GM12878 (cell line): ENCODE results near the gene CAMKMT. TPM values are rescaled to one million over a fixed set of nuclear protein-coding genes. Genes with fewer than 3 reads are reported as not detected.

Experiments used
- ATAC-seq: fragments of 200-7000 bp; cut with Tn5 transposase; 3 replicates; pipeline ENCODE4 v1.9.1; 2020; ENCODE audit warnings: mild to moderate bottlenecking, moderate library complexity
- BruUV-seq: library from RNA; stranded (reverse); fragments of 400-500 nt; replicated peaks from 2 replicates; lab custom pipeline; 2021; lab: Mats Ljungman, UMichigan
- CTCF ChIA-PET: fragments of 300-600 bp; sonication (Branson Sonifier 250); formaldehyde crosslinking; extraction: SDS; loops from one replicate; lab custom pipeline; 2021; ENCODE audit warnings: inconsistent platforms; lab: Yijun Ruan, JAX
- POLR2A ChIA-PET: fragments of 350-600 bp; formaldehyde crosslinking; extraction: SDS; loops from one replicate; lab custom pipeline; 2021; ENCODE audit warnings: inconsistent platforms; lab: Charles Lee
- RAD21 ChIA-PET: fragments of 300-600 bp; sonication (Branson Sonifier 250); formaldehyde crosslinking; loops from one replicate; lab custom pipeline; 2023; ENCODE audit warnings: antibody characterized with exemption; ENCODE audit not compliant: unreplicated experiment; lab: Charles Lee
- SMC1A ChIA-PET: fragments of 300-600 bp; sonication (Branson Sonifier 250); formaldehyde crosslinking; loops from one replicate; lab custom pipeline; 2023; ENCODE audit not compliant: unreplicated experiment, uncharacterized antibody; lab: Charles Lee
- DNase-seq: peaks from one replicate; pipeline ENCODE4 v3.0.0-alpha.2; 2011; ENCODE audit warnings: low read depth, low spot score
- FAIRE-seq: peaks from 3 replicates; lab custom pipeline; 2011; peaks lifted over from hg19 to GRCh38; lab: Jason Lieb, UNC
- H2AFZ ChIP-seq: 2 replicates; pipeline ENCODE4 v1.6.0; 2011; ENCODE audit warnings: low read depth, low read length, control low read depth; ENCODE audit not compliant: control insufficient read depth
- H3K27ac ChIP-seq: 2 replicates; pipeline ENCODE4 v1.5.1; 2011; ENCODE audit warnings: control low read depth; ENCODE audit not compliant: control insufficient read depth, insufficient read depth
- H3K27me3 ChIP-seq, 2 experiments: replicated peaks in 1 of 2; 2 replicates each; pipeline versions ENCODE4 v1.6.0 to v1.6.1; 2011; ENCODE audit warnings: low read length in 1 of 2; ENCODE audit not compliant: control insufficient read depth in 2 of 2, insufficient read depth in 2 of 2
- H3K36me3 ChIP-seq, 2 experiments: 2 replicates each; pipeline ENCODE4 v1.5.1; 2011; ENCODE audit warnings: low read length in 1 of 2; ENCODE audit not compliant: control insufficient read depth in 2 of 2, insufficient read depth in 2 of 2
- H3K4me1 ChIP-seq: 2 replicates; pipeline ENCODE4 v1.6.1; 2011; ENCODE audit warnings: mild to moderate bottlenecking, low read length, moderate library complexity, mixed read lengths; ENCODE audit not compliant: control insufficient read depth, insufficient read depth
- H3K4me2 ChIP-seq: 2 replicates; pipeline ENCODE4 v1.6.0; 2011; ENCODE audit warnings: control low read depth; ENCODE audit not compliant: control insufficient read depth, insufficient read depth
- H3K4me3 ChIP-seq: fragments of 200-600 bp; sonication (generic); 2 replicates; pipeline ENCODE4 v1.5.1; 2016
- H3K79me2 ChIP-seq: 2 replicates; pipeline ENCODE4 v1.6.0; 2011; ENCODE audit warnings: low read length; ENCODE audit not compliant: control insufficient read depth, insufficient read depth
- H3K9ac ChIP-seq: 2 replicates; pipeline ENCODE4 v1.8.0; 2011; ENCODE audit warnings: low read length, control low read depth, mixed read lengths; ENCODE audit not compliant: control insufficient read depth, insufficient read depth
- H3K9me3 ChIP-seq: replicated peaks from 3 replicates; pipeline ENCODE4 v1.5.1; 2011; ENCODE audit warnings: mild to moderate bottlenecking, low read length; ENCODE audit not compliant: control insufficient read depth, insufficient read depth
- H4K20me1 ChIP-seq: 2 replicates; pipeline ENCODE4 v1.6.0; 2011; ENCODE audit not compliant: control insufficient read depth, insufficient read depth
- BMI1 ChIP-seq: fragments of 450-650 bp; IDR thresholded peaks from 2 replicates; pipeline ENCODE4 v1.6.1; 2016; ENCODE audit warnings: mild to moderate bottlenecking, moderate library complexity, borderline replicate concordance
- CREM ChIP-seq: IDR thresholded peaks from 2 replicates; pipeline ENCODE4 v1.6.1; 2014; ENCODE audit warnings: antibody characterized with exemption, low read depth
- CTCF ChIP-seq, 3 experiments: IDR thresholded peaks in 2 of 3; conservative IDR thresholded peaks in 1 of 3; 2 replicates each; pipeline ENCODE4 v1.5.1; 2011; ENCODE audit warnings: low read depth in 3 of 3, low read length in 3 of 3, mild to moderate bottlenecking in 3 of 3, control low read depth in 2 of 3, moderate library complexity in 2 of 3, inconsistent platforms in 1 of 3, mixed read lengths in 1 of 3; ENCODE audit not compliant: control insufficient read depth in 2 of 3, insufficient read depth in 1 of 3; ENCODE audit errors: extremely low read depth in 1 of 3
- HDGF ChIP-seq: fragments of 450-650 bp; IDR thresholded peaks from 2 replicates; pipeline ENCODE4 v1.6.1; 2016; ENCODE audit warnings: antibody characterized with exemption
- HSF1 ChIP-seq: fragments of 150-350 bp; IDR thresholded peaks from 2 replicates; pipeline ENCODE4 v1.6.1; 2014; ENCODE audit warnings: mild to moderate bottlenecking, low read depth, low read length
- MTA2 ChIP-seq: fragments of 450-650 bp; IDR thresholded peaks from 2 replicates; pipeline ENCODE4 v1.6.1; 2016; ENCODE audit warnings: low read depth, mild to moderate bottlenecking, moderate library complexity
- NRF1 ChIP-seq: conservative IDR thresholded peaks from 2 replicates; pipeline ENCODE4 v1.6.1; 2011; ENCODE audit warnings: mild to moderate bottlenecking, low read depth, low read length, improper control_type of control experiment
- POLR2A ChIP-seq: IDR thresholded peaks from 2 replicates; pipeline ENCODE4 v1.6.1; 2011; ENCODE audit warnings: low read depth, mild to moderate bottlenecking, low read length
- POLR2AphosphoS5 ChIP-seq: IDR thresholded peaks from 2 replicates; pipeline ENCODE4 v1.6.1; 2011; ENCODE audit warnings: mild to moderate bottlenecking, low read length, inconsistent platforms
- YBX1 ChIP-seq: fragments of 450-650 bp; IDR thresholded peaks from 2 replicates; pipeline ENCODE4 v1.6.1; 2016; ENCODE audit warnings: antibody characterized with exemption
- ZNF207 ChIP-seq: fragments of 450-650 bp; IDR thresholded peaks from 2 replicates; pipeline ENCODE4 v1.6.1; 2014; ENCODE audit warnings: antibody characterized with exemption, mild to moderate bottlenecking, borderline replicate concordance
- ZZZ3 ChIP-seq: IDR thresholded peaks from 2 replicates; pipeline ENCODE4 v1.6.1; 2011; ENCODE audit warnings: low read depth; ENCODE audit not compliant: control insufficient read depth, insufficient read length
- WGBS: methylation state at CpG from one replicate; pipeline ENCODE4 v1.1.6; 2016; ENCODE audit warnings: low lambda C conversion rate; ENCODE audit not compliant: insufficient replicate concordance, insufficient coverage; ENCODE audit errors: missing lambda C conversion rate; 5-methylcytosine and 5-hydroxymethylcytosine counted together
- in situ Hi-C: fragments of 300-500 bp; cut with MboI; formaldehyde crosslinking; loops from 9 replicates; pipeline ENCODE4 v1.14.3; 2018; ENCODE audit warnings: mixed read lengths
- intact Hi-C: fragments of 100-400 bp; cut with micrococcal nuclease; formaldehyde crosslinking; loops from one replicate; pipeline ENCODE4 v1.14.2; 2022; ENCODE audit not compliant: unreplicated experiment
- polyA plus RNA-seq, 11 experiments: library from polyadenylated mRNA; depleted of rRNA in 4 of 11; unstranded in 6 of 11; stranded (reverse) in 5 of 11; fragments of >200 nt; fragmentation: Nextera tagmentation in 4 of 11; fragmentation: Illumina TruSeq in 1 of 11; extraction: Ambion mirVana in 4 of 11; extraction: Trizol in 1 of 11; gene quantifications; 1 replicate in 1 of 11; 2 replicates in 10 of 11; pipeline versions ENCODE4 v1.2.1 to v1.2.3, GENCODE V29; 2011 to 2016; ENCODE audit warnings: inconsistent platforms in 2 of 11, missing spikeins in 2 of 11, low read depth in 1 of 11
- total RNA-seq, 4 experiments: library from RNA; depleted of rRNA in 3 of 4; stranded (reverse); fragments of >200 nt in 3 of 4; fragmentation: Illumina TruSeq in 1 of 4; extraction: Trizol in 1 of 4; gene quantifications; 2 replicates each; pipeline versions ENCODE4 v1.2.1 to v1.2.3, GENCODE V29; 2013 to 2021

CAMKMT gene
- total and polyA plus RNA-seq, 10 of the 15 experiments (the other 5 are each of a cell fraction or from before 2014, with no cell fraction given), result 2.7 to 16.0 (median 11.8) TPM

GRCh38 chr2:44618251-44619023 lies 256.7 kb downstream of the CAMKMT start:
- FAIRE-seq, result no peak
- in situ Hi-C loops, result no loop called here
- Histone ChIP-seq H3K27me3 (no peaks in the 10 kb centered on the region), H3K9ac (no peak overlapping the region), H3K4me3 (no peak overlapping the region), H3K4me2 (no peak overlapping the region), H2AFZ (no peak overlapping the region), H3K79me2 (no peaks in the 10 kb centered on the region), H3K36me3 (no peaks in the 10 kb centered on the region), H4K20me1 (no peaks in the 10 kb centered on the region), H3K9me3 (no peaks in the 10 kb centered on the region), H3K27ac (no peak overlapping the region), H3K4me1 (peaks cover 26% of the 10 kb centered on the region)
- intact Hi-C loops, result no loop called here
- BruUV-seq, result no TSS peak
- DNase-seq, result no peak
- ChIA-PET RAD21 (interaction anchor here (0.9 to 2.8 kb wide), 9 partner anchors 10 to 139 kb away, joined by 3 to 58 read pairs (median 7); no protein-coding TSS in a partner anchor), CTCF (interaction anchor here (0.7 to 3.5 kb wide), 9 partner anchors 19 to 337 kb away, joined by 3 to 16 read pairs (median 12); no protein-coding TSS in a partner anchor), POLR2A (interaction anchor here (1.3 to 2.8 kb wide), 3 partner anchors 10 to 39 kb away, joined by 3 to 29 read pairs (median 5); no protein-coding TSS in a partner anchor), SMC1A (interaction anchor here (1.0 to 7.8 kb wide), 19 partner anchors 10 to 208 kb away, joined by 3 to 138 read pairs (median 5); no protein-coding TSS in a partner anchor)
- no peak for ATAC-seq
- WGBS, result 94% methylated on average over 5 of the region's 5 CpGs
- TF ChIP-seq POLR2A, result no peak
- TF ChIP-seq BMI1, result no peak
- TF ChIP-seq NRF1, result no peak
- TF ChIP-seq ZZZ3, result no peak

GRCh38 chr2:44620189-44620990 lies 258.6 kb downstream of the CAMKMT start:
- H3K4me2 ChIP-seq, result no peak overlapping the region
- intact Hi-C loops, result no loop called here
- WGBS, result 92% methylated on average over 2 of the region's 2 CpGs
- no TSS peak for BruUV-seq
- no peak overlapping the region for H3K9ac ChIP-seq
- peaks cover 18% of the 10 kb centered on the region for H3K4me1 ChIP-seq
- no peak for ATAC-seq
- no peak overlapping the region for H3K4me3 ChIP-seq
- ChIA-PET SMC1A (interaction anchor here (0.6 to 7.8 kb wide), 6 partner anchors 10 to 53 kb away, joined by 3 to 138 read pairs (median 4); no protein-coding TSS in a partner anchor), POLR2A (no interaction called here), CTCF (interaction anchor here (0.6 to 2.6 kb wide), 7 partner anchors 15 to 141 kb away, joined by 3 to 8 read pairs (median 6); no protein-coding TSS in a partner anchor), RAD21 (interaction anchor here (0.9 to 1.1 kb wide), 2 partner anchors 21 to 88 kb away, joined by 3 read pairs; no protein-coding TSS in a partner anchor)
- no peak overlapping the region for H3K27ac ChIP-seq
- H3K36me3 ChIP-seq, result no peaks in the 10 kb centered on the region
- no peaks in the 10 kb centered on the region for H3K27me3 ChIP-seq
- FAIRE-seq, result no peak
- DNase-seq, result no peak
- no peaks in the 10 kb centered on the region for H3K79me2 ChIP-seq
- no peak overlapping the region for H2AFZ ChIP-seq
- in situ Hi-C loops, result no loop called here
- H4K20me1 ChIP-seq, result no peaks in the 10 kb centered on the region
- no peaks in the 10 kb centered on the region for H3K9me3 ChIP-seq
- TF ChIP-seq HDGF (no peak), CTCF (IDR thresholded peaks at IDR 0.05 in 2 of 3, conservative IDR thresholded peaks at IDR 0.05 in 1 of 3; ENCODE audit: control insufficient read depth in 2 of 3, extremely low read depth in 1 of 3, insufficient read depth in 1 of 3, low read depth in 3 of 3, low read length in 3 of 3) (no peak), POLR2AphosphoS5 (no peak), MTA2 (no peak), CREM (no peak), HSF1 (no peak), ZNF207 (no peak), YBX1 (no peak)
